SIG-M5 treated with dmso at 0.1 percent for 504 hours (cell line): Measurements from ENCODE around the gene MSL3.

Experiments
- DNase-seq: peaks from one replicate; lab custom pipeline; 2025; ENCODE audit not compliant: unreplicated experiment; lab: John Stamatoyannopoulos, UW

MSL3 gene

DNA sequence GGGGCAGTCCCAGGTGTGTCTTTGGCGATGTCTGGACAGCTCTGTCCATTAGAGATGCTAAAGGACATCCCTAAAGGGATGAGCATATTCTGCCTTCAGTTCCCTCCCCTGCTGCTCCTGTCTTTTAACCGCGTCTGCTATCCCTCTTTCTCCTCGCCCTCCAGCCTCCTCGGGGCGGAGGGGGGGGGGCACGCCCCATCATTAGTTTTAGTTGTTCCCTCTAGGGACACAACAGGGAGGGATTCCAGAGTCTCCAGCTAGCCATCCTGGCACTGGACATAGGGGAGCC lies 1.1 kb downstream of the MSL3 start:
- DNase-seq = no peak

DNA sequence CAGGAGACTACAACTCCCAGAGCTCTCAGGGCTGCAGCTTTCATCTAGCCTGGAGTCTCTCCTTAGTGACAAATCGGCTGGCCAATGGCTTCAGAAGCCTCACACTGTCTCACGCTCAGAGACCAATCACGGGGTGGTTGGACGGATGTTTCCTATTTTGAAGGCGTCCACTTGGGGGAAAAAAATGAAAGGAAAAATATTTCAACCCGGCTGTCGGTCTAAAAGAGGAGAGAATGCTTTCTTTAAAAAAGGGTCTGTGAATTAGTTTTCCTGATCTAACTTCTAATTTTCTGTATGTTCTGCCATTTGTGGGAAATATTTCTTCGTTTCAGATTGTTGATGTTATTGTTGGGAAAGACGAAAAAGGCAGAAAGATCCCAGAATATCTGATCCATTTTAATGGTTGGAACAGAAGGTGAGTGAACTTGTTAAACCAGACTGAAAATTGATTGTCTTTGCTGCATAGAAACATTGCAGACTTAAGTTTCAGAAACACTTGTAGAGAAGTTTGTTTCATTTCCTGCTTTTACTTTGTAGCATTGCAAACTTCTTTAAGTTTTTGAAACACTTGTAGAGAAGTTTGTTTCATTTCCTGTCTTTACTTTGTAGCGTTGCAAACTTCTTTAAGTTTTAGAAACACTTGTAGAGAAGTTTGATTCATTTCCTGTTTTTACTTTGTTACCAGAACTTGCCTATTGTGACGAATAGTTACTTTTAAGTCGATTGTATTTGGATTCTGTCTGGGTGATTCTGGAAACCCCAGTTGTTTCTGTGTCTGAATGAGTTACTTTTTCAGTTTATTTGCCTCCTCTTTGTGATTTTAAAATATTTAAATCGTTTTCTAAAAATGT lies 1.6 kb downstream of the MSL3 start:
- peak; percentile 88 for DNase-seq

DNA sequence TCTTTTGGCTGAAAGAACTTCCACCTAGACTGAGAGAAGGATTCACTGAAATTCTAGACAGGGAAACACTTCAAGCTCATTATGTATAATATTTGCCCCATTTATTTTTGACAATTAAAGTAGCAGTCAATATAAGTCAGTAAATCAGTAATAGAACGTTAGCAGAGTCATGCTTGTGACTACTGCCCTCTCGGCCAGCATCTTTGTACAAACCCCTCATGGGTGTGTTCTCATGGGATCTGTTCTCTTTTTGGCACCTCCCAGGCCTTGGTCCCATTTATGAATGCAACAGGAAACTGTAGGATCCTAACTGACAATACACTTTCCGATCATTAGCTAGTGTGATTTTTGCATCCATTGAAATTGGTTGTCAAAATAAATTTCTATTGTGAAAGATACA lies 2.9 kb downstream of the MSL3 start:
- no peak for DNase-seq

DNA sequence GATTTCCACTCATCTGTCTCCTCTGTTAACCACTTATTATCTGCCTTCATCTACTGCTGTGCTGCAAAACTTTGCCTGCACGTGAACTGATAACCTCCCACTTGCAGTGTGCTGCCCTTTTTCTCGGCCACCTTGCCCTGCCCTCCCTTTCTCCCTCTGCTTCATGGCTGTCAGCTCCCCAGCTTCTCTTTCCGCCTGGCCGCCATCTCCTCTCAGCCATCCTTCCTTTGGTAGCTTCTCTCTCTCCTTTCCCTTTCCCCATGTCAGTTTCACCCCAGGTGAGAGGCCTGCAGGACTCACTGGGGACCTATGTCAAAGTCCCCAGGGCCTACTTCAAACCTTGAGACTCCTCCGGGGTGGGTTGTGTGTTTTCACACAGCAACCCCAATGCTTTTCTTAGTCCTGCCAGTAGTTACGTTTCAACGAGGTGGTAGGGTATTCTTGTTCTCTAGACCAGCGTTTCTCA lies 6.6 kb downstream of the MSL3 start:
- no peak for DNase-seq

DNA sequence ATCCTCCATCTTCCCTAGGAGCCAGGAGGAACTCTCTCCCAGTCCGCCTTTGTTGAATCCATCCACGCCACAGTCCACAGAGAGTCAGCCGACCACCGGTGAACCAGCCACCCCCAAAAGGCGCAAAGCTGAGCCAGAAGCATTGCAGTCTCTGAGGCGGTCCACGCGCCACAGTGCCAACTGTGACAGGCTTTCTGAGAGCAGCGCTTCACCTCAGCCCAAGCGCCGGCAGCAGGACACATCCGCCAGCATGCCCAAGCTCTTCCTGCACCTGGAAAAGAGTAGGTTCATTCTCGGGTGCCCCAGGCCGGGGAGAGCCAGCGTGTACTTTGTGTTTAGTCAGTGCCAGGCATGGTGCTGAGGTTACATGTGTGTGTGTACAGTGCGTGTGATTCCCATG lies 7.4 kb downstream of the MSL3 start:
- no peak for DNase-seq

DNA sequence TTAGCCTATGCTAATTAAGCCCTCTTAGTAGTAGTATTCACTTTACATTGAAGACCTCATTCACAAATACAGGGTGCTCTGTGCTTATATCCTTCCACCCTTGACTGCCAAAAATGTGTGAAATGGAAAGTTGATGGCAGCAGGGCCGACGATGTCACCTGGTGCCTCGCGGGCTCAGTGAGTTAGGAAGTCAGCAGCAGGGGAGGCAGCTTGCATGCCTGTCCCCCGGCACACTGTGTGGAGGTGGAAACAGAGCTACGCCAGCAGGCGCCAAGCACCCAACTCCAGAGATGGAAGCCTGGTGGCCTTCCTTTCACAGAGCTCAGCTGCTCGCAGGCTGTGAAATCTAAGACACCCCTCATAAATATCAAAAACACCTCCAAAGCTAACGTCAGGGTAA lies 8.4 kb downstream of the MSL3 start:
- no peak for DNase-seq

DNA sequence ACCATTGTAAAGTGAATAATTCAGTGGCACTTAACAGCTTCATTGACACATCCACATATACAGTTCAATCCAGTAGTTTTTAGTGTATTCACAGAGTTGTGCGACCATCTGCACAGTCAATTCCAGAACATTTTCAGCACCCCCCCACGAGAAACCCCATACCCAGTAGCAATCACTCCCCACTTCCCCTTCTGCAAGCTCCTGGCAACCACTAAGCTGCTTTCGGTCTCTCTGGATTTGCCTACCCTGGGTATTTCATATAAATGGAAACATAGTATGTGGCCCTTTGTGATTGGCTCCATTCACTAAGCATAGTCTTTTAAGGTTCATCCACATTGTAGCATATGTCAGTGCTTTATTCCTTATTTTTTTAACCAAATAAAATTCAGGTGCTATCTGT lies 10.0 kb downstream of the MSL3 start:
- DNase-seq = peak; percentile 19

DNA sequence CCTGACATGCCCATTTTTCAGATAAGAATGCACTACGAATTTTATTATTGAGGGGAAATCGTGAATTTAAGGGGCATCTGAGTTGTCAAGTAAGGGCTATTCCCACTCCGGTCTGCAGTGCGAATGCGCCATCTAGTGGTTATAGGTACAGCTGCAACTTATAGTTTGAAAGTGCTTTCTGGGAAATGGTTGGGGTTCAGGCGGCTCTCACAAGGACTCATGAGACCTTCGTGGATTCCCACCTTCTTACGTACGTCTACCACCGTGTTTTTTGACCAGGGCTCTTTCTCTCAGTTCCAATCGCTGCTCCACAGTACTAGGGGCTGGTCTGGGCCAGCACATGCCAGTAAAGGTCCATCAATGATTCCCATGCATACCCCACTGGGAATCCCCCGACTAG lies 12.3 kb downstream of the MSL3 start:
- peak; percentile 64 for DNase-seq

DNA sequence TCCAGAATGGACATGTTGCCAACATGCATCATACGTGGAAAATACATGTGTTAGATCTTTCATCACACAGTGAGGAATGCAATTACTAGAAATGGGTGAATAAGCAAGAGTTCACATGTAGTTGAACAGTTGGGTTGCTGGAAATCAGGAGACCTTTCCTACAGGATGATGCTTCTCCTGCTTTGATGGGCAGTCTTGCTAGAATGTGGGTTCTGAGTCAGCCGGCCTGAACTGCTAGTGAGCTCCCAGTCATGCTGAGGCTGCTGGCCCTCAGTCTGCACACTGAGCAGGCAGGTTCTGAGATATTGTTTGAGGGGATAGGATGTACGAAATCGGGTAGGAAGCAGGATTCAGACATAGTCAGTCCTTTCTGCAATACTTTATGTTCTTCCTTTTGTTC lies 20.2 kb downstream of the MSL3 start:
- DNase-seq = no peak

DNA sequence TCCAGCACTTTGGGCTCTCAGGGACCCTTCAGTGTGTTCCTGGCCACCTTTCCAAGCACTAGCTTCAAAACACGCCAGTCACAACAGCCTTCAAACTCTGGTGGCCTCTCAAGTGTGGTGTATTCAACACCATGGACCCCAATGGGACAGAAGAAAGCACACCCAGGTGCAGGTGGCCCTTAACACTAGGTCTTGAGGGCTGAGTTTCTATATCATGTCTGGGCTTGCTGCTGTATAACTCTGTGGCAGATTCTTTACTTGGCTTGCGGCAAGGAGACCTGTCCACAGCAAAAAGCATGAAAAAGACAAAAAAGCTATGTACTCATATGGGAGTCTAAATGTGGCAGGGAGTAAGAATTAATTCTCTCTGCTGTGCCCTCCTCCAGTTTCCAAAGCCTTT lies 23.1 kb downstream of the MSL3 start:
- no peak for DNase-seq

DNA sequence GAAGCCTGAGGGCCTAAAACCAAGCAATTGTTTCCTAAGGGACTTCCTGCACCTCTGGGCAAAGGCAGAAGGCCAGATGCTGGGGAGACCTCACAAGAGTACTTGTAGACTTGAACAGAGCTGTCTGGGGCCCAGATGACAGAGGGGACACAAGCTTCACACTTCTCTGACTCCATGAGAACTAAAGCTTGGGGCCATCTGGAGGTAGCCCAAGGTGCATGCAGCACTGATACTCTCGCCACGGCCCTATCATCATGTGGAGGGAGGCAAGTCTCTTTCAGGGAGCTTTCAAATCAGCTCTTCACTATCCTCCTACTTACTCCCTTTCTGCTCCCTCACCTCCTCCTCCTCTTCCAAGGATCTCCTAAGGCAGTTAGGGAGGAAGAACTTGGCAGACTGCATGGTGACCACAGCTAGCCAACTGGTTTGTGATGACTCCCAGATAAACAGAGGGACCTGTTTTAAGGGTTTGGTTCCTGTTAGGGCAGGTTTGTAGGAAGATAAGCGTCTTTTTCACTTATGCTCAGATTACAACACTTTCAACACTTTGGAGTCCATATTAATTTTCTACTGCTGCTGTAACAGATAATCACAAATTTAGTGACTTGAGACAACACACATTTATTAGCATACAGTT lies 23.8 kb downstream of the MSL3 start:
- no peak for DNase-seq

DNA sequence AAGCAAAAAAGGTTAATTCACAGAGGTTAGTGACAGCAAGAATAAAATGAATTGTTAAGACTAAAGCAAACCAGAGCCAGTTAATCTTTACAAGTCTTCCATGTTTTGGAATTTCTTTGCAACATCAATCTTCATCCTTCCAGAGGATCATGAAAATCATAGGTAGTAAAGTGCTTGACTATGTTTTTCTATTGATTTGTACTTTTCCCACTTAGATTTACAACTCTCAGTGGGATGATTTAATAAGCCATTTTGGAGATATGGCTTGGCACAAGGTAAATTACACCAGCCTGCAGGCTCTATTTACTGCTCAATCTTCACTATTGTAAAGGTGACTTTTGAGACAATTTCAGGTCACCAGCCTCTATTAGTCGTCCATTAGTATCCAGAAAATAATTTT lies 26.5 kb downstream of the MSL3 start:
- no peak for DNase-seq

DNA sequence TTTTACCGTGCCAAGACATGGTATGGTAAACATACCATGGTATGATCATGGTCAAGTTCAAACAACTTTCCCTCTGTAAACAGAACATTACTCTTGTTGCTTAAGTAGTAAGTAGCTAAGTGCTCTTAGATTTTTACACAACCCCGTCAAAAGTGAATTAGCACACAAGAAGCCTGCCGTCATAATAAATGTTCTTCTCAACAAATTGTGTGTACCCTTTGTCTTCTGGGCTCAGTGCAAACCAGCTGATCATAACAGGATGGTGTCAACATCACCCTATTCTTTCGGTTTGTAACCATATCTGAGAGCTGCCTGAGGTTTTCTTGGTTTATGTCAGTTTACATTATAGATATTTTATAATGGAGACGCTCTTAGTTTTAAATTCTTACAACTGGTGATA lies 28.8 kb downstream of the MSL3 start:
- DNase-seq = no peak

DNA sequence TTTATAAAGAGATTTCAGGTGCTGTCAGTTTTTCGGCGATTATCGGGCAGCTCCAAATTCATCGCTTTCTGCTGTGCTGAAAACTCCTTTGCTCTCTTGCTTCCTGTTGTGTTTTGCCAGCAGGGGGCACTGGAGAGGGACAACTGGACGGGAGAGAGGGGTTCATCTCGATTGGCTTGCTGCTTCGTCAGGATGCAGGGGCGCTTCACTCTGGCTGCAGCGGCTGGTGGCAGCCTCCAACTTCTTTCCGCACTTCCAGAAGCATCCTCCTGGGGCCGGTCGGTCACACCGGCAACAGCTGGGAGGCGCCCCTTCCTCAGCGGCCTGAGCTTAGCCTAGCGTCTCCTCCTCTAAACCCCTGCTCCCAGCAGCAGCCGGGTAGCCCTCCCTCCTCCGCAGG lies 29.5 kb downstream of the MSL3 start:
- DNase-seq = no peak

DNA sequence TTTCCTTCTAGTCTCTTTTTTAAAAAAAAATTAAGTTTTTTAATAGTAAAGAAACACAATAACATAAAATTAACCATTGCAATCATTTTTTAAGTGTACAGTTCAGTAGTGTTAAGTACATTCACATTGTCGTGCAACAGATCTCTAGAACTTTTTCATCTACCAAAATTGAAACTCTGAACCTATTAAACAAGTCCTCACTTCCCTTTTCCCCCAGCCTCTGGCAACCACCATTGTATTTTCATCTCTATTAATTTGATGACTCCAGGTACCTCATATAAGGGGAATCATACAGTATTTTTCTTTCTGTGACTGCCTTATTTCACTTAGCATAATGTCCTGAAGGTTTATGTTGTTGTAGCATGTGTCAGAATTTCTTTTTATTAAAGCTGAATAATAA lies 31.8 kb downstream of the MSL3 start:
- peak; percentile 22 for DNase-seq

DNA sequence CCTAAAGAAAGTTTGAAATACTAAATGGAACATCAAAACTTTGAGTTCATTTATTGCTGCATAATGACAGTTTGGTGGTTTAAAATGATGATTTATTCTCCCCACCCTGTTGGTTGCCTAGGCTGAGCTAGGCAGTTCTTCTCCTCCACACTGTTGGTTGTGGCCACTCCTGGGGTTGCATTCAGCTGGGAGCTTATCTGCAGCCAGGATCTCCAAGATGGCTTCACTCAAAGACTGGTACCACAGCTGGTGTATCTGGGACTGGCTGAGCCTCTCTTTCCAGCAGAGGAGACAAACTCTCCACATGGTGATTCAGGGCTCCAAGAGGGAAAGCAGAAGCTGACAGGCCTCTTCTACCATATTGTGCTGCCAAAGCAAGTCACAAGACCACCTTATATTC lies 33.1 kb downstream of the MSL3 start:
- DNase-seq = no peak

DNA sequence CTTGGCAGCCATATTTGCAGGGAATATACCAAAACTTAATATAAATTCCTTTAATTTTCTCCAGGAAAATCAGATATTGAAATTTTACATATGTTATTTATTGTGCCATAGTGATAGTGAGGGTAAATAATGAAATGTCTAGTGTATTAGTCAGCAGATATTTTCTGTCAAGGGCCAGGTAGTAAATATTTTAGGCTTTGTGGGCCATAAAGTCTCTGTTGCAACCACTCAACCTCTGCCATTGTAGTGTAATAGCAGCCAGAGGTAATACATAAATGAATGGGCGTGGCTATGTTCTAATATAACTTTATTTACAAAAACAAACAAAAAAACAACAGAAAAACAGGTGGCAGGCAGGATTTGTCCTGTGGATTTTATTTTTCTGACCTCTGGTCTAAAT lies 33.5 kb downstream of the MSL3 start:
- no peak for DNase-seq

DNA sequence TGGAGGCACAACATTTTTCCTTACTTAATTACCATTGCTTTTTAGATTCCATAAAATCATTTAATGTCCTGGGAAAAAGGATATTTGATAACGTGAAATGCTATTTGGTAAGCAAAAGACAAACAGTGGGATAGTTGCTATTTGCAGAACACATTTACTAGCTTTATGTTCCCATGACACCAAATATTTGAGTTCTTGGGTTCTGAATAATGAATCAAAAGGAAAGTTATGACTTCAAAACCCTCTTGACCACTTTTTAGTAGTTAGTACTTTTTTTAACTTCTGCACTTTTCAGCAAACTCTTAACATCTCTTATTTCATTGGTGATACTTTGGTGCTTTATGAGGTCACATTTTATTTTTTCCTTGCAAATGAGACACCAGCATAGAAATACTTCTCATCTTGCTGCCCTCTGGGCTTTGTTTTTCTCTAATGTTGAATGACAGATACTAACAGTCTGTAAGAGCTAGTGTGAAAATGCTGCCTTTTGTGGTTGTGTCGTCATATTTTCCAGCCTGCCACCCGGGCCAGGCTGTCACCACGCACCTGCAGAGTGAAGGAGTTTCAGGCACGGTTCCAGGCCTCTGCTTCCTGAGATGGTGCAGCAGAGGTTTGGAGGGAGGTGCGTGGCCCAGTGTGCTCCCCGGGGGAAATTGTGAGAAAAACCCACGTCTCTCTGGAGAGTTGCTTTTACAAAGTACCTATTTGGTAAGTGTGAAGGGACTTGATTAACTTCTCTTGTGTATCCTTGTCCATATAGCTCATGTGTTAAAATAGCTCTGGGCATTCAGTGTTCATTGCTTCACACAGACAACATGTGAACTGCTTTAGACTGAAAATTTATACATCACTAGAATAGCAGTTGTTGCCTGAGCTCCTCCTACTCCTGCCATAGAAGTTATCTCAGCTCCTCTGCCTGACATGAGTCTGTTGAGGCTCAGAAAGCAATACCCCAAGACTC lies 34.7 kb downstream of the MSL3 start:
- DNase-seq = no peak

DNA sequence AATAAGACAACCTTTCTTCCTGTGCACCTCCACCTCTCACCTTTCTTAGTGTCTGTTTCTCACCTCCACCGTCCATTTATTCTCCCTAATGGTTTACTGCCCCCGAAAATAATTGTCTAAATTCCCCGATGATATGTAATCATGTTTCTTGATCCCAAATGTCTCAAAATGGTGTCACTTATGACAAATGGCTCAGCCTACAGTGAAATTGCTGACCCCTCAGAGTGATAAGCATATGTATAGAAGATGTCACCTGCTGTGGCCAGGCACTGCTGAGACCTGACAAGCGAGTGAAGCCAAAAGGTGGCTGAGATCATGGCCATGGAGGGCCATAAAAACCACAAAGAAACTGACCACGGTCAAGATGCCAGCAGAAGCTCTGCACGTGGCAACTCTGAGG lies 35.7 kb downstream of the MSL3 start:
- no peak for DNase-seq

DNA sequence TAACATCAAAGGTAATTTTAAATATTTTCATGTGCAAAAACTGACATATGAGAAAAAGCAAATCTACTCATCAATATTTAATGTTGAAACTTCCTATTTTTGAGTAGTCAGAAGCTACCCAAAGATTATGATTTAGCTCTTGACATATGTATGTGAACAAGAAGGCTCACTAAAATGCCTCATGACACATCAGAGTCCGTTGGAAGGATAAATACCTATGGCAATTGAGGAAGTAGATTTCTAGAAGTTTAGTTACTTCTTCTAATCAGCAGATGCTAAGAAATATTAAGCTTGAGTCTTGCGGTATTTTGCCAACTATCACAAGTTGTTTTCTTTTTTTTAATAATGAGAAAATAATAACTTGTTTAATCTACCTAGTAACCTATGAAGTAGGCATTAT lies 55.3 kb downstream of the MSL3 start:
- no peak for DNase-seq
